HUES6 (cell line): ENCODE measurements around the gene RPL3.

Source experiments
- H3K27ac ChIP-seq: 2 replicates; pipeline ENCODE4 v1.7.0; 2013; ENCODE audit warnings: low read depth, mild to moderate bottlenecking, low read length, inconsistent platforms
- H3K27me3 ChIP-seq: 2 replicates; pipeline ENCODE4 v1.6.1; 2013; ENCODE audit warnings: low read length; ENCODE audit not compliant: control insufficient read depth, insufficient read depth
- H3K36me3 ChIP-seq: 2 replicates; pipeline ENCODE4 v1.6.1; 2013; ENCODE audit warnings: low read length; ENCODE audit not compliant: control insufficient read depth, insufficient read depth
- H3K4me1 ChIP-seq: 2 replicates; pipeline ENCODE4 v1.6.1; 2013; ENCODE audit warnings: low read length; ENCODE audit not compliant: control insufficient read depth, insufficient read depth
- H3K4me3 ChIP-seq: 2 replicates; pipeline ENCODE4 v1.5.1; 2013; ENCODE audit warnings: low read depth, low read length
- H3K9ac ChIP-seq: one replicate; pipeline ENCODE4 v1.6.1; 2013; ENCODE audit warnings: mild to moderate bottlenecking, low read length
- H3K9me3 ChIP-seq: 2 replicates; pipeline ENCODE4 v1.6.1; 2013; ENCODE audit warnings: low read depth, low read length; ENCODE audit not compliant: control insufficient read depth, insufficient read depth

The RPL3 gene

DNA sequence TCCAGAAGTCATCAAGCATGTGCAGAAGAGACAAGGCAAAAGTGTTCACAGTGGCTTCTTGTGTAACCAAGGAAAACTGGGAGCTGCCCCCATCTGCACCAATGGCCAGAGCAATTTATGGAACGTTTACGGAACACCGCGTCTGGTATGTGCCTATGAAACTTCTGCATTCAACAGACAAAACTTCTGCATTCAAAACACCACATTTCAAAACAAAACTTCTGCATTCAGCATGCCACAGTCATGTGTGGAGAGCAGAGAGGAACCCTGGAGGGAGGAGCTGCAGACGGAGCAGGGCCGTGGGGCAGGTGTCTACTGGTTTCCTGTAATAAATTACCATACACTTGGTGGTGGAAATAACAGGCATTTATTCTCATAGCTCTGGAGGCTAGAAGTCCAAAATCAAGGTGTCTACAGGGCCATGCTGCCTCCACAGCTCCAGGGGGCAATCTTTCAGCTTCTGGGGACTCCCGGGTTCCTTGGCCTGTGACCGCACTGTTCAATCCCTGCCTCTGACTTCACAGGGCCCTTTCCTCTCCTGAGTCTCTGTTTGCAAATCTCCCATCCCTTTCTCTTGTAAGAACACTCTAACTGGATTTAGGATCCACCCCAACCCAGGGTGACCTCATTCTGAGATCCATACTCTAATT lies 32.2 kb downstream of the RPL3 start:
- H3K9me3 ChIP-seq = peaks cover 6% of the 10 kb centered on the region; the same call in 1 of the 2 replicates
- no peaks in the 10 kb centered on the region for H3K27me3 ChIP-seq
- no peaks in the 10 kb centered on the region for H3K36me3 ChIP-seq
- H3K4me1 ChIP-seq = peaks cover 22% of the 10 kb centered on the region; the same call in 1 of the 2 replicates
- no peak overlapping the region for H3K4me3 ChIP-seq
- H3K27ac ChIP-seq = no peak overlapping the region
- no peak overlapping the region for H3K9ac ChIP-seq

DNA sequence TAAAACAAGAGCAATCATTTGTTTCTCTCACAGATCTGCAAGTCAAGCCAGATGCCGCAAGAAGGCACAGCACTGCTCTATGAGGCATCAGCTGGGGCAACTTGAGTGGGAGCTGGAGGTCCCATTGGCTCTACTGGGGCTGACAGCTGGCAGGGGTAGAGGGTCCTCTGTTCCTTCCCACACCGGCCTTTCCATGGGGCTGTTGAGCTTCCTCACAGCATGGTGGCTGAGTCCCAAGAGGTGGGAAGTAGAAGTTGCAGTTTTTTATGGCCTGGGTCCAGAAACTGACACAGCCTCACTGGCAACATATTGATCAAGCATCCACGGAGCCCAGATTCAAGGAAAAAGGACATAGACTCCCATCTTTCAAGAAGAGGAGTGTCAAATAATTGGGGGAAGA lies 34.4 kb downstream of the RPL3 start:
- Histone ChIP-seq H3K4me1 (peaks cover 11% of the 10 kb centered on the region; the same call in 1 of the 2 replicates), H3K4me3 (no peak overlapping the region), H3K27ac (no peak overlapping the region), H3K36me3 (no peaks in the 10 kb centered on the region), H3K9ac (no peak overlapping the region), H3K9me3 (peaks cover 6% of the 10 kb centered on the region; the same call in 1 of the 2 replicates), H3K27me3 (no peaks in the 10 kb centered on the region)

DNA sequence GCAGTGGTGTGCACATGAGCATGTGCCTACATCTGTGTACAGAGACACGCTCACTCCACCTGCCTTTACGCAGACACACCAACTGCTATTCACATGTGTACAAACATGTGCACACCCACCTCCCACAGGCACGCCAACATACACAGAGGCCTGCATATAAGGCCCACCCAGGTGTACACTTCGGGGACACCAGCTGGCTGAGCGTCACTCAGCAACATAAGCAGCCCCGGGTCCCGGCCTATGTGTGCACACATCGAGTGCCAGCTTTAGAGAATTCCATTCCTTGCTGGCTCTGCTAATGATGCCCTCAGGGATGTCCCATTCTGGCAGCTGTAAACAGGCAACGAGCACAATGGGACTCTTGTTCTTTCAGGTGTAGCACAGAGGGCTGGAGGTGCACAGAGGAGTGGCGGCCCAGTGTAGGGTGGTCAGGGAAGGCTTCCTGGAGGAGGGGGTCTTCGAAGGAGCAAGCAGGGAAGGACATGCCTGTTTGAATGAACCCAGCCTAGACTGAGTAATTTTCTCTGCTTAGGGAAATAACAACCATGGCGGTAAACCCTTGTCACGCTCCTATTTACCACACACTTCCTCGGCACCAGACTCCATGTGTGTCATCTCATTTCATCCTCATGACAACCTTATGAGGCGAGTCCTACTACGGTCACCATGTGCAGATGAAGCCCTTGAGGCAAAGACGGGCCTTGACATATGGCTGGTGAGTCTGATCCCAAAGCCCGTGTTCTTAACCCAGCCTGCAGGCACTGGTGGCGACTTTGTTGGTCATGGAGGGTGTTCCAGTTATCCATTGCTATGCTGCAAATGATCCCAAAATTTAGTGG lies 35.1 kb downstream of the RPL3 start:
- H3K4me1 ChIP-seq = peaks cover 16% of the 10 kb centered on the region
- H3K4me3 ChIP-seq = no peak overlapping the region
- H3K27me3 ChIP-seq = no peaks in the 10 kb centered on the region
- H3K9ac ChIP-seq = no peak overlapping the region
- H3K27ac ChIP-seq = no peak overlapping the region
- peaks cover 6% of the 10 kb centered on the region; the same call in 1 of the 2 replicates for H3K9me3 ChIP-seq
- H3K36me3 ChIP-seq = no peaks in the 10 kb centered on the region

DNA sequence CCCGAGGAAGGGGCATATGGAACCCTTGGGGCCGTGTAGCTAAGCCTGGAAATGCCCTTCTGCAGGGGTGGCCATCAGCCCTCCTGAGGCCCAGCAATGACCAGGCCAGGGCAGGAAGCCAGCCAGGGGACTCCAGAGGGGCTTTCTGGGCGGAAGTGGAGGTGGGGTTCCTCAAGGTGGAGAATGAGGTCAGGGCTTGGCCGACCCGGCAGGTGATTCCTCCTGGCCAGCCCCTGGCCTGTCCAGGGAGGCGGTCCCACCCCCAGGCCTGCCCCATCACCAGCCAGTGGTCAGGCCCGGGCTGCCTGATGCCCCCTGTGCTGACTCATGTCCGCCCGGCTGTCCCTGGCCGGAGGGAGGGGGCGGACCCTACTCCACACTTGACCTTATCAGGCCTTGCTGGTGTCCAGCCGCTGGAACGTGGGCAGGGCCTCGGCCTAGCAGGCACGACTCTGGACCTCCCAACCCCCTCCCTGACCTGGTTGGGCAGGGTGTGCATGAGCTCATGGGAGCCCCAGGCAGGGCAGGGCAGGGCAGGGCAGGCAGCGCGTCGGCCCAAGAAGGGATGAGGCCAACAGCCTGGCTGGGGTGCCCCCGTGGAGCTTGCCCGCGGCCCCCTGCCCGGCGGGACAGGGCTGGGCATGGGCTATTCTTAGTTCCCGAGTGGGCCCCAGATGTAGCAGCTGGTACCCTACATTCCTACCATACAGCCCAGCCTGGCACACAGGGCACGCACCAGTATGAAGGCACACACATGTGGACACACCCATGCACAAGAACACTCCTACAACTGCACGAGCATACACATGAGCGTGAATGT lies 35.9 kb downstream of the RPL3 start:
- Histone ChIP-seq H3K4me1 (peaks cover 21% of the 10 kb centered on the region), H3K9me3 (peaks cover 6% of the 10 kb centered on the region; the same call in 1 of the 2 replicates), H3K27ac (no peak overlapping the region), H3K36me3 (no peaks in the 10 kb centered on the region), H3K4me3 (no peak overlapping the region), H3K27me3 (no peaks in the 10 kb centered on the region), H3K9ac (no peak overlapping the region)

DNA sequence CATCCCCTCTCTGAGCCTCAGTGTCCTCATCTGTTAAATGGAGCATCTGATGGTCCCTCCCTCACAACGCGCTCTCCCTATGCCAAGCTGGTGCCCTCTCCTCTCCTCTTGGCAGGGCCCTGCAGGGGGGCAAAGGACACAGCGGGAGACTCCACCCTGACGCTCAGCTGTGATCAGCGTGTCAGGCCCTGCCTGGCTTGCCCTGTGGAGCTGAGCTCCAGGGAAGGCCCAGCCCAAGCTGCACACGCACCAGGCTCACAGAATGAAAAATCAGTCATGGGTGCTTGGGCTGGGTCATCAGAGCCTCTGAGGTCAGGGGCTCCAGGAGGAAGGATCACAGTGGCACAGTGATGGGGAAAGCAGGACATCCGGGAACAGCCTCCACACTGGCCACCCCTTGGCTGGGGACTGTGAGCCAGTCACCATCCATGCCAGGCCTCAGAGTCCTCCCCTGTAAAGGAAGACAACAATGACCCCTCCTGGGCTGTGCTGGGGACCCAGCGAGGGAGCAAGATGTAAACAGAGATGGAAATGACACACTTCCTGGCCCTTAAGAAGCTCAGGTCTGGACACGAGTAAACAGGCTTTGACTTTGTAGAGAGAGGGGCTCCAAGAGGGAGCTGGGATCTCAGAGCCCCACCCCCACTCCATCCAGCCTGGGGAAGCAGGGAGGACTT lies 36.6 kb downstream of the RPL3 start:
- peaks cover 6% of the 10 kb centered on the region; the same call in 1 of the 2 replicates for H3K9me3 ChIP-seq
- no peaks in the 10 kb centered on the region for H3K36me3 ChIP-seq
- H3K27me3 ChIP-seq = no peaks in the 10 kb centered on the region
- H3K27ac ChIP-seq = no peak overlapping the region
- no peak overlapping the region for H3K9ac ChIP-seq
- no peak overlapping the region for H3K4me3 ChIP-seq
- H3K4me1 ChIP-seq = peaks cover 21% of the 10 kb centered on the region

DNA sequence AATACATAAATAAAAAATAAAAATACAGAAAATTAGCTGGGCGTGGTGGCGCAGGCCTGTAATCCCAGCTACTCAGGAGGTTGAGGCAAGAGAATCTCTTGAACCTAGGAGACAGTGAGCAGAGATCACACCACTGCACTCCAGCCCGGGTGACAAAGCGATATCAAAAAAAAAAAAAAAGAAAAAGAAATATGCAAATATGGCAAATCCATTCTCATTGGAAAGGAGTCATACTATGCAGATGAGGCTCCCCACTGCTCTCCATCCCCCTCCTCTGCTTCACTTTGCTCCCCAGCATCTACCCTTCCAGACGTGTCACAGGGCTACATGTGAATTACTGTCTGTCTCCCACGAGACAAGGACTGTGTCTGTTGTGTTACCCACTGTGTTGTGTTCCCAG lies 38.3 kb downstream of the RPL3 start:
- H3K27me3 ChIP-seq = no peaks in the 10 kb centered on the region
- H3K36me3 ChIP-seq = no peaks in the 10 kb centered on the region
- peaks cover 21% of the 10 kb centered on the region for H3K4me1 ChIP-seq
- H3K9me3 ChIP-seq = peaks cover 14% of the 10 kb centered on the region
- H3K4me3 ChIP-seq = no peak overlapping the region
- no peak overlapping the region for H3K27ac ChIP-seq
- H3K9ac ChIP-seq = no peak overlapping the region

DNA sequence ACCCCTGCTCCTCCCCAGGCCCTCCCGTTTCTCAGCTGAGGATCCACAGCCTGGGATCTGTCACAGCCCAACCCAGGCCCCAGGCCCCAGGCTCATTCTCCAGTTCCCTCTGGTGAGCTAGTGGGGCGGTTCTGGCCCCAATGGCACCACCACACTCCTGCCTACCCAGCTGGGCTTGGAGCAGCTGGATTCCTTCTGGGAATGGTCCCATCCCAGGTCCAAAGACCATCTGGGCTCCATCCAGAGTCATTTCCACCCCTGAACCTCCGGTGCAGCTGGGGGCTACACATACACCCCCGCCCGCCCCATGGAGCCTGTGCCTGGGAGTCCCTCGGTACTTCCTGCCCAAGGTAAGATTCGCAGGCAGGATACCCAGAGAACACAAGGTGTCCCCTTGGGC lies 39.2 kb downstream of the RPL3 start:
- H3K27ac ChIP-seq = no peak overlapping the region
- peaks cover 14% of the 10 kb centered on the region for H3K9me3 ChIP-seq
- H3K4me1 ChIP-seq = peaks cover 21% of the 10 kb centered on the region
- H3K9ac ChIP-seq = no peak overlapping the region
- no peaks in the 10 kb centered on the region for H3K36me3 ChIP-seq
- no peak overlapping the region for H3K4me3 ChIP-seq
- H3K27me3 ChIP-seq = no peaks in the 10 kb centered on the region

DNA sequence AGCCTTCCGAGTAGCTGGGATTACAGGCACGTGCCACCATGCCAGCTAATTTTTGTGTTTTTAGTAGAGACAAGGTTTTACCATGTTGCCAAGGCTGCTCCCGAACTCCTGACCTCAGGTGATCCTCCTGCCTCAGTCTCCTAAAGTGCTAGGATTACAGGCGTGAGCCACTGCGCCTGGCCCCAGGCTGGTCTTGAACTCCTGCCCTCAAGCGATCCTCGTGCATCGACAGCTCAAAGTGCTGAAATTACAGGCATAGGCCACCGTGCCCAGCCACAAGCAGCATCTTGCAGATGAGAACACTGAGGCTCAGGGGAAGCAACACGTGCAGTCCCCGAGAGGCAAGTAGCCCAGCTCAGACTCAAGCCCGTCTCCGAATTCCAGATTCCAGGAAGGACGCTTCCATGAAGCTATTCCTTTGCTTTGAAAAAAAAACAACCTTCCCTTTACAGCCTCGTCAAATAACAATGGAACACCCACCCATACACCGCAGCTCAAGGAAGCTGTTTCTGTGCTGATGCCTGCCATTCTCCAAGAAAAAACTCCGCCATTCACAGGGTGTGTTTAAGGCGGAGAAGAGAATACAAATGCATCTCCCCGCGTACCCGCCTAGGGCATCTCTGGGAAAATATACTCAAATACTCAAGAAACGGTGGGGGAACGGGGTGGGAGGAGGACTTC lies 40.1 kb downstream of the RPL3 start:
- Histone ChIP-seq H3K9me3 (peaks cover 8% of the 10 kb centered on the region), H3K4me3 (no peak overlapping the region), H3K27ac (no peak overlapping the region), H3K9ac (no peak overlapping the region), H3K27me3 (no peaks in the 10 kb centered on the region), H3K36me3 (no peaks in the 10 kb centered on the region), H3K4me1 (peaks cover 21% of the 10 kb centered on the region)

DNA sequence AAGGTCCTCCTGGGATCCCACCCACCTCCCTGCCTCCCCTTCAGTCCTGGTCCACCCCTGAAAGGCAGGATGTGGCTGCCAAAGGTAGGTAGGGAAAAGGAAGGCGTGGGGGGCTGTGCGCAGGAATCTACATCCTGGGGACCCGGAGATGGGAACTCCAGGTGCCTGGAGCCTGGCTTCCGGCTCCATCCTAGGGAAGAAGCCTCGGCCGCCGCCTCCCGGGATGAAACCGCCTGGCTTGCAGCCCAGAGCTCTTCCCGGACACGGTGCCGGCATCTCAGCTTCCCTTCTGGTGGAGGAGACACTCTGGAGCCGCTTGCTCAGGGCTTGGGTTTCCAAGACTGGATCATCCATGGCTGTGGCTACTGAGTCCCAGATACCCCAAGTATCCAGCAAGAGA lies 41.4 kb downstream of the RPL3 start:
- H3K27me3 ChIP-seq = no peaks in the 10 kb centered on the region
- H3K9me3 ChIP-seq = peaks cover 8% of the 10 kb centered on the region
- H3K4me1 ChIP-seq = peaks cover 17% of the 10 kb centered on the region
- no peaks in the 10 kb centered on the region for H3K36me3 ChIP-seq
- H3K27ac ChIP-seq = no peak overlapping the region
- H3K9ac ChIP-seq = no peak overlapping the region
- H3K4me3 ChIP-seq = no peak overlapping the region

DNA sequence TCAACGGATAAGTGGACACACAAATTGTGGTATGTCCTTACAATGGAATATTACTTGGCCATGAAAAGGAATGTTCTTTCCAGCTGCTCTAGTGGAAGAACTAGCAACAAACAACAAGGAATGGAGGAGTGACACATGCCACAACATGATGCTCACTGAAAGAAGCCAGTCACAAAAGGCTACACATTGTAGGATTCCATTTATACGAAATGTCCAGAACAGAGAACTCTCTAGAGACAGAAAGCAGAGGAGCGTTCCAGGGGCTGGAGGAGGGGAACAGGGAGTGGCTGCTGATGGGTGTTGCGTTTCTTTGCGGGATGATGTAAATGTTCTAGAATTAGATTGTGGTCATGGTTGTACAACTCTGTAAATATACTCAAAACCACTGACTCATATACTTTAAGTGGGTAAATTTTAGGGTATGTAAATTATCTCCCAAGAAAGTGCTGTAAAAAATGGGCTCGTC lies 42.2 kb downstream of the RPL3 start:
- Histone ChIP-seq H3K9me3 (peaks cover 8% of the 10 kb centered on the region), H3K4me1 (peaks cover 14% of the 10 kb centered on the region), H3K36me3 (no peaks in the 10 kb centered on the region), H3K9ac (no peak overlapping the region), H3K27ac (no peak overlapping the region), H3K4me3 (no peak overlapping the region), H3K27me3 (no peaks in the 10 kb centered on the region)
